HG03045 (cell line): ENCODE results near the gene HEATR5A.
"Not testable (repeated sequence)": the region's sequence is repeated elsewhere in the genome, so short reads cannot be mapped to it uniquely, and the experiment has no call there.

Experiments
- ATAC-seq: cut with Tn5 transposase; IDR thresholded peaks from one replicate; pipeline ENCODE4 v1.9.1; 2021; ENCODE audit warnings: mild to moderate bottlenecking, moderate library complexity; ENCODE audit not compliant: unreplicated experiment

Gene HEATR5A

DNA sequence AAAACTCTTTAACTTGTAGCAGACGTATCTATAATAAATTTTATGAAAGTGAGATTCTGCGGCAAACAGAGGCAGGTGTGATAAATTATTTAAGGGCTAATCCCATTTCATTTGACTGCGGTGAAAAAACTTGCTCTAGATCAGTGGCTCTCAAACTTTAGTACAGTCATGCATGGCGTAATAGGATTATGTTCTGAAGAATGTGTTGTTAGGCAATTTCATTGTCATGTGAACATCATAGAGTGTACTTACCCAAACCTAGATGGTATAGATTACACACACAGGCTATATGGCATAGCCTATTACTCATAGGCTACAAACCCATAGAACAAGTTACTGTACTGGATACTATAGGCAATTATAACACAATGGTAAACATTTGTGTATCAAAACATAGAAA is 83.7 kb downstream of the HEATR5A start:
- no peak for ATAC-seq

GRCh38 chr14:31331395-31331794 is 89.0 kb downstream of the HEATR5A start:
- ATAC-seq: not testable (repeated sequence)

DNA sequence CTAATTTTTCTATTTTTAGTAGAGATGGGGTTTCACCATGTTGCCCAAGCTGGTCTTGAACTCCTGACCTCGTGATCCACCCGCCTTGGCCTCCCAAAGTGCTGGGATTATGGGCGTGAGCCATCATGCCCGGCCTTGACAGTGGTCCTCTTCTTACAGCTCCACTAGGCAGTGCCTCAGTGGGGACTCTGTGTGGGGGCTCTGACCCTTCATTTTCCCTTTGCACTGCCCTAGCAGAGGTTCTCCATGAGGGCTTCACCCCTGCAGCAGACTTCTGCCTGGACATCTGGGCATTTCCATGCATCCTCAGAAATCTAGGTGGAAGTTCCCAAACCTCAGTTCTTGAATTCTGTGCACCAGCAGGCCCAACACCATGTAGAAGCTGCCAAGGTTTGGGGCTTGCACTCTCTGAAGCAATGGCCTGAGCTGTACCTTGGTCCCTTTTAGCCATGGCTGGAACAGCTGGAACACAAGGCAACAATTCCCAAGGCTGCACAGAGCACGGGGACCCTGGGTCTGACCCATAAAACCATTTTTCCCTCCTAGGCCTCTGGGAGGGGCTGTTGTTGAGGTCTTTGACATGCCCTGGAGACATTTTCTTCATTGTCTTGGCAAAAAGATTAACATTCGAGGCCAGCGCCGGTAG is 90.4 kb downstream of the HEATR5A start:
- ATAC-seq: not testable (repeated sequence)

DNA sequence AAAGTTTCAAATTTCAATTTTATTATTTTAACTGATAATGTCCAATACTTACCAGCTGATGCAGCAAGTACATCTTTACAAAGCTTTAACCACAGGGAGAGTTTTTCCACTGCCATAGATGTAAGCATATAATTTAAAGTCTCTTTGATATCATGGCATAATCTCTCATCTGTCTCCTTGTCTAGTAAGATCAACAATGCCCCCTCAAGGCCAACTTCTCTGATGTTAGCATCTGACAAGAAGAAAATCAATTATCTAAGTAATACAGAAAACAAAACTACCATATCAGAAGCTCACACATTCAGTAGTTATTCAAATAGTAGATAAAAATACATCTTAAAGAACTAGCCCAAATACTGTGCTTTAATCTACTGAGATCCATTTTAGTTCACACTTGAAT is 94.2 kb downstream of the HEATR5A start:
- no peak for ATAC-seq

GRCh38 chr14:31323419-31323818 is 96.9 kb downstream of the HEATR5A start:
- no peak for ATAC-seq

DNA sequence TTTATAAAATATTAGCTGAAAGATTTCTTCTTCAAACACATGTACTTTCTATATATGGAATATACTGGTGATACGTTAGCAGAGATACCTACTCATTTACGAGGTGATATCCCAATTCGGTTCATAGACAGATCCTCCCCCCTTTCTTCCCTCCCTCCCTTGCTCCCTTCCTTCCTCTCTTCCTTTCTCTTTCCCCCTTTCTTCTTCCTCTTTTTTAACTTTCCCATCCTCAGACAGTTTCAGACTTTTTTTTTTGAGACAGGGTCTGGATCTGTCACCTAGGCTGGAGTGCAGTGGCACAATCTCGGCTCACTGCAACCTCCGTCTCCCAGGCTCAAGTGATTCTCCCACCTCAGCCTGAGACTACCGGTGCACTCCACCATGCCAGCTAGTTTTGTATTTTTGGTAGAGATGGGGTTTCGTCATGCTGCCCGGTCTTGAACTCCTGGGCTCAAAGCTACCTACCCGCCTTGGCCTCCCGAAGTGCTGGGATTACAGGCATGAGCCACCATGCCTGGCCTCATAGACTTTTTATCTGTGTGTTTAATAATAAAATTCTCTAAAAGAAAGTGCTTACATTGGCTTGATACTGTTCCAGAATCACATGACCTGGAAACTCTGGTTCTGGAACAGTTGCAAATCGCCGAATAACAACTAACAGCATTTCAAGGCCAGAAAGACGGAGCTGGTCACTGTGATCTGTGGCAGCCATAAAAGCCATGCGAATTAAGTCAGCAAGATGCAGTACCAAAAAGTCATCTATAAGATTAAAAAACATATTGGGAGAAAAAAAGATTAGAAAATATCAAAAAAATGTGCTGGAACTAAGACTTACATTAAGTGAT is 99.2 kb downstream of the HEATR5A start:
- ATAC-seq: no peak

DNA sequence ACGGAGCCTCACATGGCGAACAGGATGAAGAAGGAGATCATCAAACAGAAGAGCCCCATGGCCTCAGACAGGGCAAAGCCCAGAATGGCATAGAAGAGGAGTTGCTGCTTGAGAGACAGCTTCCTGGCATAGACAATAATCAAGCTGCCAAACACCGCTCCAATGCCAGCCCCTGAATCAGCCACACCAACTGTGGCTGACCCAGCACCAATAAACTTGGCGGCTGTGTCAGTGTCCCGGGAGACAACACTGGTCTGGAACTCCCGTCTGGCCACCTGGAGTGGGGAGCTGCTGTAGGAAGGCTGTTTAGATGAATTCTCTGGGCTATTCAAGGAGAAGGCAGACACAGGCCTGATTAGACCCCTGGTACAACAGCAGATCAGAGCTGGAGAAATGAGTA is 100.1 kb downstream of the HEATR5A start:
- ATAC-seq: no peak

GRCh38 chr14:31319701-31320100 is 100.6 kb downstream of the HEATR5A start:
- no peak for ATAC-seq

DNA sequence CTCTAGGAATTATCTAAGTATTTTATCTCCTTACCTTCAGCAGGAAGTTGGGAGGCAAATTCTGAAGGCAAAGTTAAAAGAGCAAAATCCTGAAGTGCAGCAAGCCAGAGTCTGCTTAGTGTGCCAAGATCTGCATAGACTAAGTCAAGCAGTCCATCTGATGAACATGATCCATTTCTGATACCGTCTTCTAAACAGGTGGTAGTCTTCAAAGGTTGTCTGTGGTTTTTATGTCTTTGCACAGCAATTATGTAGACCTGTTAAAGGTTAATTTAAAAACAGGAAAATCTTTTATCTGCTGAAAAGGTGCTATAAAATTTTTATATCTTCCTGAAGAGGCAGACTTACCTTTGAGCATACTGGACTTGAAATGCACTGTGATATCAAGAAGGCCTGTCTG is 107.4 kb downstream of the HEATR5A start:
- ATAC-seq: no peak

DNA sequence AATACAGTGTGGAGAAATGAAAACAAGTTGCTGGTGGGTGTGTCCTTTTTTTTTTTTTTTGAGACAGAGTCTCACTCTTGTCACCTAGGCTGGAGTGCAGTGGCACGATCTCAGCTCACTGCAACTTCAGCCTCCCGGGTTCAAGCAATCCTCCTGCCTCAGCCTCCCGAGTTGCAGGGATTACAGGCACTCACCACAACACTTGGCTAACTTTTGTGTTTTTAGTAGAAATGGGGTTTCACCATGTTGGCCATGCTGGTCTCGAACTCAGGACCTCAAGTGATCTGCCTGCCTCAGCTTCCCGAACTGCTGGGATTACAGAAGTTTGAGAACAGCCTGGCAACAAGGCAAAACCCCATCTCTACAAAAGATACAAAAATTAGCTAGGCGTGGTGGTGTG is 108.0 kb downstream of the HEATR5A start:
- ATAC-seq: not testable (repeated sequence)

- no peak for ATAC-seq
These were observed 112.7 kb downstream of the HEATR5A start for GRCh38 chr14:31307618-31308017.

GRCh38 chr14:31307198-31307597 is 113.2 kb downstream of the HEATR5A start:
- ATAC-seq: no peak

DNA sequence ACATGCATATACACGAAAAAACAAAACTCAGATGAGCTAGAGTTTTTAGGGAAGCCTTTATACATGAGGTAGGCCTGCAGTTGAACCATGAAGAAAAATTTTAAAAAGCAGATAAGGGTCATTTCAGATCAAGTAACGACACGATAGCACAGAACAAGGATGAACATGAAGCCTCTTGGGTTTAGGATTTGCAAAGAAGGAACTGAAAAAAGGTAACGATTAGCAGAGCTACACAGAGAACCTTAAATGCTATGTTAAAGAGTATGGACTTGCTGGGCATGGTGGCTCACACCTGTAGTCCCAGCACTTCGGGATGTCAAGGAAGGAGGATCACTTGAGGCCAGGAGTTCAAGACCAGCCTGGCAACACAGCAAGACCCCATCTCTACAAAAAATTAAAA is 116.7 kb downstream of the HEATR5A start:
- no peak for ATAC-seq

- no peak for ATAC-seq
These were observed 119.5 kb downstream of the HEATR5A start for GRCh38 chr14:31300883-31301282.

GRCh38 chr14:31300296-31300695 is 120.1 kb downstream of the HEATR5A start:
- no peak for ATAC-seq

DNA sequence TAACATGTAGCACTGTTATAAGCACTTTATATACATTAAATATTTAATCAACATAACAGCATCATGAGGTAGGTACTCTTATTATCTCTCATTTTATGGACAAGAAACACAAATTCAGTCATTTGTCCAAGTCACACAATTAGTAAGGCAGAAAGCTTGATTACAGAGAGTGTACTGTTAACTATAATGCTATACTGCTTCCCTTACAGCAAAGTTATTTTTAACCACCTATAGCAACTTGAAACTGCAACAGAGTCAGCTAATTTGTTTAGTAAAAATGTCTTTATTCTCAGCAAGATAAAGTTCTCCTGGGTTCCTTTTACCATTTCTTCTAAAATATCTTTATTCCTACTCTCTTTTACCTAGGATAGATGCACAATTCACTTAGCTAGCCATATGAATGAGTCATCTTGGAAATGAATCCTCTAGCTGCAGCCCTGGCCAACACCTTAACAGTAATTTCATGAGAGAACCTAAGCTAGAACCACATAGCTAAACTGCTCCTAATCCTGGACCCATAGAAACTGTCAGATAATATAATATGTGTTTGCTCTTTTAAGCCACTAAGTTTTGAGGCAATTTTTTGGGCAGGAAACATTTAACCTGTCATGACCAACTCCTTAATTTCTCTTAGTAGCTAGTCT is 122.5 kb downstream of the HEATR5A start:
- ATAC-seq: peak; percentile 47

- no peak for ATAC-seq
These were observed 123.2 kb downstream of the HEATR5A start for GRCh38 chr14:31297112-31297511.

- ATAC-seq: no peak
These were observed 125.5 kb downstream of the HEATR5A start for GRCh38 chr14:31294746-31295405.

GRCh38 chr14:31292937-31293616 is 127.3 kb downstream of the HEATR5A start:
- ATAC-seq: no peak

DNA sequence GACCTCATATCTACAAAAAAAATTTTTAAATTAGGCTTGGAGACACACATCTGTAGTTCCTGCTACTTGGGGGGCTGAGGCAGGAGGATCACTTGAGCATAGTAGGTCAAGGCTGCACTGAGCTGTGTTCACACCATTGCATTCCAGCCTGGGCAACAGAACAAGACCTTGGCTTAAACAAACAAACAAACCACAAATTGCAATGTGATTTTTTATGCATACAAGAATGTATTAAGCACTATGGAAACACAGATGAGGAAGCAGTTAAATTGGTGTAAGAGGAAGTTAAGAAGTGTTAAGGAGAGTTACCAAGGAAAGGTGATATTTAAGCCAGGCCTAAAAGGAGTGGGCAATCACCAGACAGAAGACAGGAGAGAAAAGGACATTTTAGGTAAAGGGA is 129.1 kb downstream of the HEATR5A start:
- ATAC-seq: no peak
